GM12878 (cell line): ENCODE data around the gene GUK1.

Experiments used
- CTCF ChIP-seq, 3 experiments: IDR thresholded peaks in 2 of 3; conservative IDR thresholded peaks in 1 of 3; 2 replicates each; pipeline ENCODE4 v1.5.1; 2011; ENCODE audit warnings: low read depth in 3 of 3, low read length in 3 of 3, mild to moderate bottlenecking in 3 of 3, control low read depth in 2 of 3, moderate library complexity in 2 of 3, inconsistent platforms in 1 of 3, mixed read lengths in 1 of 3; ENCODE audit not compliant: control insufficient read depth in 2 of 3, insufficient read depth in 1 of 3; ENCODE audit errors: extremely low read depth in 1 of 3
- EP300 ChIP-seq, 2 experiments: fragments of 150-350 bp in 1 of 2; IDR thresholded peaks; 2 replicates each; pipeline ENCODE4 v1.6.1; 2011 to 2012; ENCODE audit warnings: low read depth in 2 of 2, low read length in 2 of 2, borderline replicate concordance in 1 of 2, improper control_type of control experiment in 1 of 2, inconsistent platforms in 1 of 2; ENCODE audit not compliant: control insufficient read depth in 1 of 2
- NFYB ChIP-seq: IDR thresholded peaks from 2 replicates; pipeline ENCODE4 v1.6.1; 2011; ENCODE audit warnings: low read depth, mild to moderate bottlenecking, low read length, improper control_type of control experiment, moderate library complexity; ENCODE audit not compliant: insufficient read depth
- POLR2A ChIP-seq: IDR thresholded peaks from 2 replicates; pipeline ENCODE4 v1.6.1; 2011; ENCODE audit warnings: low read depth, mild to moderate bottlenecking, low read length
- RCOR1 ChIP-seq: conservative IDR thresholded peaks from 2 replicates; pipeline ENCODE4 v1.6.1; 2012; ENCODE audit warnings: low read depth, low read length, improper control_type of control experiment
- REST ChIP-seq: IDR thresholded peaks from 2 replicates; pipeline ENCODE4 v1.6.1; 2012; ENCODE audit warnings: mild to moderate bottlenecking, low read depth, low read length
- ZBTB33 ChIP-seq: fragments of 450-650 bp; IDR thresholded peaks from 2 replicates; pipeline ENCODE4 v1.6.1; 2017; ENCODE audit warnings: mild to moderate bottlenecking
- ZSCAN29 ChIP-seq: fragments of 450-650 bp; IDR thresholded peaks from 2 replicates; pipeline ENCODE4 v1.6.1; 2017; ENCODE audit warnings: mild to moderate bottlenecking, moderate library complexity

GRCh38 chr1:228139406-228139930 lies 611 bp upstream of the GUK1 start:
- TF ChIP-seq CTCF (IDR thresholded peaks at IDR 0.05 in 2 of 3, conservative IDR thresholded peaks at IDR 0.05 in 1 of 3; ENCODE audit: control insufficient read depth in 2 of 3, extremely low read depth in 1 of 3, insufficient read depth in 1 of 3, low read depth in 3 of 3, low read length in 3 of 3), result no peak
- TF ChIP-seq ZSCAN29, result no peak
- TF ChIP-seq EP300 (IDR thresholded peaks at IDR 0.05; ENCODE audit: borderline replicate concordance in 1 of 2, control insufficient read depth in 1 of 2, low read depth in 2 of 2, low read length in 2 of 2), result no peak
- TF ChIP-seq NFYB, result no peak
- TF ChIP-seq REST, result no peak
- TF ChIP-seq ZBTB33, result no peak
- no peak for TF ChIP-seq POLR2A
- no peak for TF ChIP-seq RCOR1
